Measurements from ENCODE around the gene PWWP2B. TPM values are rescaled to one million over a fixed set of nuclear protein-coding genes. Genes with fewer than 3 reads are reported as not detected.

The PWWP2B gene
- total RNA-seq, 1 donor from 2014 or later = 10.6 TPM

GRCh38 chr10:132408367-132408781 is 11.4 kb downstream of the PWWP2B start:
- no peak for DNase-seq

GRCh38 chr10:132408823-132409666 is 12.0 kb downstream of the PWWP2B start:
- DNase-seq = no peak

- no peak for DNase-seq
These were observed 12.6 kb downstream of the PWWP2B start for GRCh38 chr10:132409667-132410028.

- DNase-seq = no peak
These were observed 13.2 kb downstream of the PWWP2B start for GRCh38 chr10:132410056-132410778.

- DNase-seq = no peak
These were observed 14.0 kb downstream of the PWWP2B start for GRCh38 chr10:132410779-132411532.

GRCh38 chr10:132411561-132412253 is 14.7 kb downstream of the PWWP2B start:
- no peak for DNase-seq

- DNase-seq = no peak
These were observed 15.6 kb downstream of the PWWP2B start for GRCh38 chr10:132412316-132413192.

GRCh38 chr10:132413226-132414205 is 16.5 kb downstream of the PWWP2B start:
- DNase-seq = no peak

GRCh38 chr10:132414402-132415016 is 17.5 kb downstream of the PWWP2B start:
- no peak for DNase-seq

- DNase-seq = no peak
These were observed 18.3 kb downstream of the PWWP2B start for GRCh38 chr10:132415255-132415654.

- no peak for DNase-seq
These were observed 19.0 kb downstream of the PWWP2B start for GRCh38 chr10:132415956-132416355.

- no peak for DNase-seq
These were observed 19.7 kb downstream of the PWWP2B start for GRCh38 chr10:132416566-132417256.

GRCh38 chr10:132417257-132417910 is 20.4 kb downstream of the PWWP2B start:
- DNase-seq = no peak

GRCh38 chr10:132417957-132418441 is 21.0 kb downstream of the PWWP2B start:
- no peak for DNase-seq

- DNase-seq = no peak
These were observed 21.8 kb downstream of the PWWP2B start for GRCh38 chr10:132418527-132419416.

GRCh38 chr10:132419538-132420468 is 22.8 kb downstream of the PWWP2B start:
- DNase-seq = no peak

Measured in skin of body (tissue), 2 donors.